GM21529 (cell line): ENCODE measurements around the gene OTC.

Experiments used
- ATAC-seq: cut with Tn5 transposase; IDR thresholded peaks from one replicate; pipeline ENCODE4 v1.9.1; 2021; ENCODE audit not compliant: unreplicated experiment

OTC gene

DNA sequence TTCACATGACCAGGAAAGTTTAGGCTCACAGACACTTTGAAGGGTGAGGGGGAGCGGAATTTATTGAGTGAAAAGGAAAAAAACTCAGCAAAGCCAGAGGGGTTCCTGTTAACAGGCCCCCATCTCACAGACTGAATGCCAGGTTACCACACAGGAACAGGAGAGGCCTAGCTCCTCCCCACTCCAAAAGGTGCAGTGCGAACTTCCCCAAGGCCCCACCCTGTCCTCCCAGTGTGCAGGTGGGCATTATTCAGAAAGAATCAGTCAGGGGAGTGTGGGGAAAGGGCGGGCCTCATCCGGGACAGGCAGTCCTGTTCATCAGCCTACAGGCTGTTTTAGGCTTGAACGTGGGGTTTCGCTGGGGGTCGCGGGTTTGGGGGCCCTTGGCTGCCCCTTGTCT is 4.0 kb downstream of the OTC start:
- no peak for ATAC-seq

DNA sequence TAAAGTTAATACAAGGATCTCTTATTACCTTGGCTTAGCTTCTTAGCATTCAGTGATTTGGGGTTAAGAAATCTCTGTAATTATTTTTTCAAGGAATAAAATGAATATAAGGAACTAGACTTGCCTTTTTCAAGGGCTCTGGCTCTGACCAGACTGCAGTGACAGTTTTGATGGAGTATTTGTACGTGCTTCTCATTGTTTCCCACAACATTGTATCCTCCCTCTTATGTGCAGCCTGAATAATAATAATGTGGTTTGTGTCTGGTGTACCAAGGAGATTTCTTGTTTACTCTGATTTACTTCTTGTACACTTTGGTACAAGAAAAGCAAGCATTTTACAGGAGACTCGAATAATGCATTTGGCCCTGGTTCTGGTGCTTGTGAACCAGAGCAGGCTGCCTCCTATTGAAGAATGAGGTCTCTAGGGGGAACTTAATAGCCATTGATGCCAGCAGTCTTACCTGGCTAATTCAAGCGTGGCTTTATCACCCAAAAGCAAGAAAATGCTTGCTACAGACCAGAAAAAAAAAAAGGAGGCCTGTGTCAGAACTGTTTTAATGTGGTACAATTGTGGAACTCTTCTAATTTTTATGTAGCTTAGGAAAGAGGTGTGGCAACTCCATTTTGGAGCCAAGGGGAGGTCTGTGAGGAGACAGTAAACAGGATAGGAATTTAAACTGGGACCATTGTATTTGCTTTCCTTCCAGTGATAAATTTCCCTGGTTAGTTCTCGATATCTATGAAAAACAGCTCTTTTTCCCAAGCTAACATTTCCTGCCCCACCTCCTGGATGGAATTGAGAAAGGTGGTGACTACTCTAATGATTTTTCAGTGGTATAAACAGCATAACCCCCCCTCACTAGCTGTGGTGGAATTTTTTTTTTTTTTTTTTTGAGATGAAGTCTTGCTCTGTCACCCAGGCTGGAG is 5.6 kb downstream of the OTC start:
- no peak for ATAC-seq

DNA sequence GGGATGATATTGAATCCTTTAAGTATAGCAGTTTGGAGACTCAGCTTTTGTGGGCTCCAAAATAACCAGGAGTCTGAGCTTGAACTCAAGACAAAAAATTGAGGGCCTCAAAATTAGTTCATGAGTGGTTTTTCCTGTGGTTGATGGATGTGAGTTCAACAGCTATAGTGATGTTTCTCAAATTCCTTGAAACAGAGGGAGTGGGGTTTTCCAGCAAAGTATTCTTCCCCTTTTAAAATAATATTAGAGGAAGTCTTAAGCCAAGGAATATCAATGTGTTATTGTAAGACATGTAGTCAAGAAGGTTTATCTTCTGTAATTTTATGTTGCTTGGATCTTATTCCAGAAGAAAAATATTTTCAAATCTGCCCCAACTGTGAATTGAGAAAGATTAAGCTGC is 10.6 kb downstream of the OTC start:
- ATAC-seq, result no peak

DNA sequence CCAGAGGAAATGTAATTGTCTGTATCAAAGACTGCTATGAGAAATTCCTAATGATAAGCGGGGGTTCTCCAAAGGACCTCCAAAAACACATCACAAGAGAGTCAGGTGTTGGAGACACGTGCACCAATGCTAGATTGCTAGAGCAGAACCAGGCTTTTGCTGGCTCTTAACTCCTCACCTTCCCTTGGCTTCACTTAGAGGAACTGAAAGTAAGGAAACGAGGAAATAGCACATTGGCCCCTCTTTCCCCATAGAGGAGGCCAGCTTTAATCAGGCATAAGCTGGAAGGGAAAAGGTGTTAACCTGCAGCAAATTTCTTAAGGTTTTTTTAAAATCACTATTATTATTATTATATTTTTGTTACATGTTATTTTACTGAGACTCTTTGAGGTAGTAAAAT is 13.6 kb downstream of the OTC start:
- ATAC-seq, result no peak

DNA sequence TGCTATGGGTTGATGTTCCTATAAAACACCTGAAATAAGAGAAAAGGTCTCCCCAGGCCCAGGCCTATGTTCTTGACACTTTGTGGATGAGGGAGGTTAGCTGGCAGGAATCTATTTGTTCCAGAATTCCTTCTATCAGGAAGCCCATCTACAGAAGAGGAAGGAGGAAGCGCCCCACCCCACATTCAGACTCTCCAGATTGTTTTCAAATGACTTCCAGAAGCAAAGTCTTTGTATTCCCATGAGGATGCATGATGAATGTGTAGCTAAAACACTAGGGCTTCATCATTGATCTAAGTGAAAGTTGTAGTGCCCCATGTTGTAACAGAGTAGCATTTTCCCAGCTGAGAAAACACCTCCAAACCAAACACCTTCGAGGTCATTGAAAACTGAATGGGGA is 16.4 kb downstream of the OTC start:
- ATAC-seq, result no peak

DNA sequence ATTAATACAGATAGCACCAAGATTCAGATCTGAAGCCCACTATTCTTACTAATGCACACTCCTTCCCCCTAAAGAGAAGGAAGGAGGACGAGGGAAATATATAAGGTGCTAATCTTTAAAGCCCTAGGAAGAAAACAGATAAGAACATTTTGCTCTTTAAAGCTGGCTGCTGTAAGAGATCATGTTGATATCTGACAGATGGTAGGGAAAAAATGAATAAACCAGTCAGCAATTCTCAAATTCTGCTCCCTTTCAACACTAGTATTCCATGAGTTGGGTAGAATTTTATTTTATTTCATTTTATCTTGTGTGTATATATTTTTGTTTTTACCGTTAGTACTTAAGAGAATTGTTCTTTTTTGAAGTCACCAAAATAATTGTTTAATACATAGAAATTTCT is 19.2 kb downstream of the OTC start:
- no peak for ATAC-seq

DNA sequence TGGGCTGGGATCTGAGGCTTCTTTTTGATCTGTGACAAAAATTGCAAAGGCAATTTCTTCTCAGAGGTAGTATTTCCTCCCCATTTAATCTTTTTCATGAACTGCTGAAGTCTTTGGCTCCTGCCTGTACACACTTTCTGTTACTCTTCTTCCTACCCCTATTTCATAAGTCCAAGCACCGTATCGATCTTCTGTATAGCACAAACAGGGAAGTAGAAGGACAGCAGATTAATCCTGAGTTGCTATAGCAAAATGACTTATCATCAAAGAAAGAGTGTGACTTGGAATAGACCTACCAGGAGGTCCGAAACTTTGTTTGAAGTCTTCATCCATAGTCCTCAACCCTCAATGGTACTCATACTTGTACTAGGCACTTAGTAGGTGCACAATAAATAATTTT is 22.0 kb downstream of the OTC start:
- no peak for ATAC-seq

DNA sequence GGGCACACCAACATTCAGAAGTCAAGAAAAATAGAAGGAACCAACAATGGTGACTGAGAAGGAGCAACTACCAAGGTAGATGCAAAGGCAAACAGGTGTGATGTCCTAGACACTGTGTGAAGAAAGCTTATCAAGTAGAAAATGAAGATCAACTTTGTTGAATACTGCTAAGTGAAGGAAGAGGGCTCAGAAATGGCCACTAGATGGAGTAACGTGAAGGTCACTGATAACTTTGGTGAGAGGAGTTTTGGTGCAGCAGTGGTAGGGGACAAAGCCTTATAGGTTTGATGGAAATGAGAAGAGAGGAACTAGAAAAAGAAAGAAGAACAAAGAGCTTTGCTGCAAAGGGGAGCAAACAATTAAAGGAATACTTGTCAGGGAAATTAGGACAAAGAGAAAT is 23.5 kb downstream of the OTC start:
- ATAC-seq, result no peak

DNA sequence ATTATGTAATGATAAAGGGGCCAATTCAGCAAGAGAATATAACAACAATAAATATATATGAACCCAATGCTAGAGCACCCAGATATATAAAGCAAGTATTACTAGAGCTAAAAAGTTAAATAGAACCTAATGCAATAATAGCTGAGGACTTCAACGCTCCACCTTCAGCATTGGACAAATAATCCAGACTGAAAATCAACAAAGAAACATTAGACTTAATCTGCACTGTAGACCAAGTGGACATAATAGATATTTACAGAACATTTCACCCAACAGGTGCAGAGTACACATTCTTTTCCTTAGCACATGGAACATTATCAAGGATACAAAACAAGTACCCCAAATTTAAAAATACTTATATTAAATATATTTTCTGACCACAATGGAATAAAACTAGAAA is 24.3 kb downstream of the OTC start:
- no peak for ATAC-seq

DNA sequence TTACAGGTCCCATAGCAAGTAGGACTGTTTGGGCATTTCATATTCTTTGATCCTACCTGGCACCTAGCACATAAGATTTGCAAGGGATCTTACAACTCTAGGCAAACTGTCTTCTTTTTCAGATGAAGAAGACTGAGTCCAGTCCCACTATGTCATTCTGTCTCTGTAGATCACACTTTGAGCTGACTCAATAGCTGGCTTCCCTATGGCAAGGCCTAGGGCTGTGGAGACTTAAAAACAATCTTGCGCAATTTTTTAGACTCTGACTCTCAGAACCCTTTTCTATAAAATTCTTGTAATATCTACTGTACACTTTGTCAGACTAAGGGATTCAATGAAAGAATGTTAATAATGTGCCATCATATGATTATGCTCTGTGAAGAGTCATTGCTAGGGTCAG is 26.7 kb downstream of the OTC start:
- ATAC-seq, result no peak

DNA sequence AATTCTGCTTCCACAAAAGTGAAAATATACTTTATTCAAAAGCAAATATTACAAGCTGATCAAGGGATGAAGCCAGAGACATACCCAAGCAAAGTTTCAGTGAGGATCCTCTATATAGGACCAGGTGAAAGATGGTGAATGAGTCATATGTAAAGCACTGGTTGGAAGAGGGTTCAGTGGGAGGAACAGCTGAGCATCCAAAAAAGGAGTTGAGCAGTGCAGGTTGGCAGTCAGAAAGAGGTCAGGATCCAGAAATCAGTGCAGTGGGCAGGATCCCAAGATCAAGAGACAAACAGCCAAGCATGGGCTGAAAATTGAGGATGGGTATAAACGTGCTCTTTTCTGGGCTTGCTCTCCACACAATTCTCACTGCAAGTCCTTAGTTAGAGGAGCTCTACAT is 30.3 kb downstream of the OTC start:
- no peak for ATAC-seq

DNA sequence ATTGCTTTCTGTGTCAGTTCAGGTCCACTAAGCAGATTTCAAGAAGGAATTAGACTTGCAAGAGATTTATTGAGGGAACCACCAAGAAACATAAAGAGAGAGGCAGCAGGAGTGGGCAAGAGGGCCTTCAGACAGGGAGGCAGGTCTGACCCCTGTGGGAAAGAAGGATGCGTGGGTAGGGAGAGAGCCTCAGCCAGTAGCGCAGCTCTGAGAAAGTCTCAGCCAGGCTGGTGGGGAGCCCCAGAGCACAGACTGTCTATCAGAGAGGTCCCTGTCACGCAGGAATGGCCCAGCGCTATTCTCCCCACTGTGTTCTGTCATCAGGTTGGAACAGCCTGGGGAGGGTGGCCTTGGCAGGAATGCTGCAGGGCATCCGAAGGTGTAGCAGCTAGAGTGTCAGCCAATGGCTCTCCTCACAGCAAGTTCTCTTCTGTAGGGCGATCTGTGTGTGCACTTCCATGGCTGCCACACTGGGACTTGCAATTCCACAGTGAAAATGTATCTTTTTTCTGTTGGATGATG is 48.0 kb downstream of the OTC start:
- ATAC-seq, result no peak

DNA sequence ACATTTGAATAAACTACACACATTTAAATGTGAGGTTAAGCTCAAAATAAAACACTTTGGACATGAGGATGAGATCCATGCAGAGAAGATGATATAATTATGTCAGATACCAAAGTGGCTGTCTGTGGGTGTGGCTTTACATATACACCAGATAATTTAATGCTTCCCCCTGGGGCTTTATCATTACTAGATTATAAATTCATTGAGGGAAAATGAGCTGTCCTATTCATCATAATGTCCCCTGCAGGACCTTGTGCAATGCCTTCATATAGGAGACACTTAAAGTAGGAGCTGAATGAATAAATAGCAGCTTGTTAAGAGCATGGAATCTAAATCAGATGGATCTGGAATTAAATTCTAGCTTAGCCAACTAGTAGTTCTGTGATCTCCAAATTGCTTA is 49.7 kb downstream of the OTC start:
- no peak for ATAC-seq

DNA sequence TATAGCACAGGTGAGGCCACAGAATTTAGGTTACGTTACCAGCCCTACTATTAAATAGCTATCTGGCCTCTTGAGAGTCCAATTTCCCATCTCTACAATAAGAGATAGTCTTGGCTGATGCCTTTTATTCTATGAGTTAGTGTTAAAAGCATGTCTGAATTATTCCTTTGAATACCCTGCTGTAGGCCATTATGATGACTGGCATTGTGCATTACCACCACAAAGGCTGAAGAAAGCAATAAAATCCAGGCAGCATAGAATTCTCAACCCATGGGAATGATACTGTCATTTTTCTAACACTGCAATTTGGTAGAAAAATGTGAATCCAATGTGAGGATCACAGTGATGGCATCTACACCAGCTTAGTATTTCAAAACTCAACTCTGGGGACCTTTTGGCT is 51.4 kb downstream of the OTC start:
- ATAC-seq, result no peak

DNA sequence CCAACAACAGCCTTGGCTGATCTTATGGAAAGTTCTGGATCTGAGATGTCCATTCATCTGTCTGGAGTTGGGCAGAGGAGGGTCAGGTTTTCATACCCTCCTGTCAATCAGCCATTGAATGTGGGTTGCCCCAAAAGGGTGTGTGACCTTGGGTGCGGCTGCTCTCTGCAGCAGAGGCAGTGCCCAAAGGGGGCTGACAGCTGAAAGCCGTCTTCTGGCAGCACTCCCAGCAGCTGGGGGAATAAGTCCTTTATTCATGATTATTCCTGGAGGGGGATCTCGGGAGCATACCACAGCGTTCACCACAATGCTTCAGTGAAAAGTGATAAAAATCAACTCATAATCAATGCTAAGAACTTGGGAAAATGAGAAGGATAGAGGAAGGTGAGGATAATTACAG is 54.7 kb downstream of the OTC start:
- ATAC-seq, result no peak

DNA sequence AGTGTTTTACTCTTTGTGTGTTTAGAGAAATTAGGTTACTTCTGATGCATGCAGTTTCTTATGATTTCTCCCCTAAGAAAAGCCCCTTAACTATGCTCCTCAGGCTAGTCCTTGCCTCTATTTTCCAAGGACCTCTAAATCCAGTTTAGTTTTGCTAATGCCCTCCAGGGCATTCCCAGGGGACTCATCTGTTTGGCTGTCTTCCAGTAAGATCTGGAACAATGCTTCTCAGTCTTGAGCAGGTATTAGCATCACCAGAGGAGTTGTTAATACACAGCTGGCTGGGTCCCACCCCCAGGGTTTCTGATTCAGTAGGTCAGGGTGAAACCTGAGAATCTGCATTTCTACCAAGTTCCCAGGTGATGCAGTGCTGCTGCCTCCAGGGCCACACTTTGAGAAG is 56.9 kb downstream of the OTC start:
- no peak for ATAC-seq

DNA sequence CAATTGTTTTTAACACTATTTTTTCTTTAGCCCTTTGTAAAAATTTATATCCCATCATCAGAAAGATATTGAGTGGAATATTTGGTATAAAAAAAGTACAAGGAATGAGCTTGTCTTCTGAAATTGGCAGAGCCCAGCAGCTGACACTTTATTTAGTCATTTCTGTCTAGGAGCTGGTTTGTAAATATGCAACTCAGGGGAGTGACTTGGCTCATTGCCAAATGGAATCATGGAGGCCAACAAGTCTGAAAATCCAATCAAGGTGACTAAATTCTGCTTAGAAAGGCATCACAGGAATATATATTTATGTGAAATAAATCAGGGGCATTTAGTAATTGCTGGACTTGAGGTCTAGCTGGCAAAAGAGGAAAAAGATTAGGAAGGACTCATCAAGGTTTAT is 74.4 kb downstream of the OTC start:
- no peak for ATAC-seq

DNA sequence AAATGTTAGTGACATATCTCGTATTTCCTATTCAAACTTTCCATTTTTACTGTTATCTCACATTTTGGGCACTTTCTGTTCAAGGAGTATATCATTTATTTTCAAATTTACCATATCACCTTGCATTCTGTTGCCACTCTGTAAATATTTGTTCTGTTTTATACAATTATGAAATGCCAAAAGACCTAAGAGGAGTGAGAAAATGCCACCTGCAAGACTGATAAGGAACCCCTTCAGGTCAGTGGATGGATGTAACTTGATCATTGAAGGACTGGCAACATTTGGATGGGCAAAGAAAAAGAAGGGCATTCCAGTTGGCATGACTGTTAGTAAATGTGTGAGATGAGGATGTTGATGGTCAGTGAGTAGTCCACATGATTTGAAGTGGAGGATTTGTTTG is 79.1 kb downstream of the OTC start:
- no peak for ATAC-seq

DNA sequence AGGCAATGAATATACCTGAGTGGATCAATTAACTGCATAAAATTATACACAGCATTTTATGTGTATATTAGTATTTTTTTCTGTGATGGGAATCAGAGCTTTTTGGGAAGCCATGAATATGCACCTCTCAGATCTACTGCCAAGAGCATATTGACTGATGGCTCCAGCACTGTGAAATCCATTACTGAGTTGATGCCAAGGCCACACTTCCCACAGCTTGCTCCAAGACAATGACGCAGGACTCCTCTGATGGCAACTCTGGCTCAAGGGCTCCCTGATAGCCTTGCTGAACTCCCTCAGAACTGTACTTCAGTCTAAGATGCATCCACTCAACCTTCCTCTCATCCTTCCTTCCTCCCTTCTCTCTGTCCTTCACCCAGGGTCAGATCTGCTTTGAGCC is 82.7 kb downstream of the OTC start:
- no peak for ATAC-seq

DNA sequence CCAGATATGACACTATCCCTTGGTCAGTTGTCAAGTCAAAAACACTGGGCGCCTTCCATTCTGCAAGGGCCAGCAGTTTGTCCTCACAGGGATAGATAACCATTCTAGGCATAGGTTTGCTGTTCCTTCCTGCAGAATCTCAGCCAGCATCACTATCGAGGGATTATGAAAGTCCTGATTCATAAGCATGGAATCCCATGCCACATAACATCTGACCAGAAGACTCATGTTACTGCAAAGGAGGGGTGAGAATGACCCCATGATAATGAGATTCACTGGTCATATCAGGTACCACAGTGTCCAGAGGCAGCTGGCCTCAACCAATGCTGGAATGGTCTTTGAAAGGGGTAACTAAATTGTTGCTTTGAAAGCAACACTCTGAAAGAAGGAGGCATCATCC is 84.7 kb downstream of the OTC start:
- ATAC-seq, result no peak

DNA sequence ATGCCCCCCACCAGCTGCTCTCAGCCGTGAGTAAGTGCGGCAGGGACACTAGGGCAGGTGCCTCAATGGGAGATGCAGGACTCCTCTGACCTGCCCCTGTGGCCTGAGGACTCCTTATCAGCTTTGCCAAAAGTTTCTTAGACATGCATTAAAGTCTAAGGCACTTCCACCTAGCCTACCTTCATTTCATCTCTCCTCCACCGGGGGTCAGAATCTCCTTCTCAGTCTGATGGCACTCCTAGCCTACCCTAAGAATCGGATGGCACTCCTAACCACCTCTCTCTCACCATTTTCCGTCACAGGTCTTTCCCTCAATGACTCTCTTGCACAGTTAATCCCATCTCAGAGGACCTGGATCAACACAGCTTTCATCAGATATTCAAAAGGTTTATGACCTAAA is 85.9 kb downstream of the OTC start:
- ATAC-seq, result no peak

DNA sequence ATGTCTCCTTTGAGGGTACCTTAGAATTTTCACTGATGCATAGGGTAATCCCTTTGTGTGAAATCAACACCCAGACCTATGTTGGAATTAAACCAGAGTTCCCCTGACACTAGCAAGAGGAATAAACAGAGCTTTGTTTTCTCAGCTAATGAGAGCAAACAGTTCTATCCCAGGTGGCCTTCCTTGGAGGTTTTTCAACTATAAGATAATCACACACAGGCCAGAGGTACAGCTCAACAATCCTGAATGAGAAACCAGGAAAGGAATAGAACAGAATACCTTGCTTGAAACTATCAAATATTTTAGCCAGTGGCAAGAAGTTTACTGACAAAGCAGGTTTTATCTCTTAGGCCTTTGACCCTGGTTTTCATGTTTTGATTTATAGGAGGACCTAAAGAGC is 100.2 kb downstream of the OTC start:
- no peak for ATAC-seq

DNA sequence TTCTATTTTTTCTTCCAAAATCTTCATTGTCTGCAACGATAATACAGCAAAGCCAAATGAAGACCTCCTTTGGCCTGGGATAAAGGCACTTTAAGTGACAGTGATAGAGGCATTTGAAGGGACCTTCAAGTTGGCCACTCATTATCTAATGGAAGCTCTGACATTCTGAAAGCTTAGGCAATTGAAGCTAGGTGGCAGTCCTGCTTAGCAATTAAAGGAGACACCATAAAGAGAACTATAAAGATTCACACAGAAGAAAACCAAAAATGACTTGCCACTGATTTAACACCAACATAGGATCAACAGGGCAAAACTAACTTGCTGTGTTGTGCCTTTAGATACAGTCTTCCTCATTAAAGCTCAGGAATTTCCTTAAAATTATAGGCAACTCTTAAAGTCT is 105.7 kb downstream of the OTC start:
- no peak for ATAC-seq
